GM12878 (cell line): ENCODE data around the gene CCL20.

Experiments used
- CHD2 ChIP-seq: IDR thresholded peaks from 2 replicates; pipeline ENCODE4 v1.6.1; 2011; ENCODE audit warnings: low read depth, low read length, improper control_type of control experiment, borderline replicate concordance
- IKZF2 ChIP-seq, 2 experiments: fragments of 450-650 bp; IDR thresholded peaks; 2 replicates each; pipeline ENCODE4 v1.6.1; 2017; ENCODE audit warnings: mild to moderate bottlenecking in 2 of 2, moderate library complexity in 2 of 2
- ZNF217 ChIP-seq: fragments of 450-650 bp; IDR thresholded peaks from 2 replicates; pipeline ENCODE4 v1.6.1; 2017; ENCODE audit warnings: antibody characterized with exemption, mild to moderate bottlenecking
- ZZZ3 ChIP-seq: IDR thresholded peaks from 2 replicates; pipeline ENCODE4 v1.6.1; 2011; ENCODE audit warnings: low read depth; ENCODE audit not compliant: control insufficient read depth, insufficient read length
- TF ChIP-seq, protein P1 (sequence below), 3 experiments: IDR thresholded peaks in 2 of 3; conservative IDR thresholded peaks in 1 of 3; 2 replicates each; pipeline ENCODE4 v1.5.1; 2011; ENCODE audit warnings: low read depth in 3 of 3, low read length in 3 of 3, mild to moderate bottlenecking in 3 of 3, control low read depth in 2 of 3, moderate library complexity in 2 of 3, inconsistent platforms in 1 of 3, mixed read lengths in 1 of 3; ENCODE audit not compliant: control insufficient read depth in 2 of 3, insufficient read depth in 1 of 3; ENCODE audit errors: extremely low read depth in 1 of 3
- TF ChIP-seq, protein P2 (sequence below): IDR thresholded peaks from 2 replicates; pipeline ENCODE4 v1.6.1; 2012; ENCODE audit warnings: mild to moderate bottlenecking, low read depth, low read length

DNA sequence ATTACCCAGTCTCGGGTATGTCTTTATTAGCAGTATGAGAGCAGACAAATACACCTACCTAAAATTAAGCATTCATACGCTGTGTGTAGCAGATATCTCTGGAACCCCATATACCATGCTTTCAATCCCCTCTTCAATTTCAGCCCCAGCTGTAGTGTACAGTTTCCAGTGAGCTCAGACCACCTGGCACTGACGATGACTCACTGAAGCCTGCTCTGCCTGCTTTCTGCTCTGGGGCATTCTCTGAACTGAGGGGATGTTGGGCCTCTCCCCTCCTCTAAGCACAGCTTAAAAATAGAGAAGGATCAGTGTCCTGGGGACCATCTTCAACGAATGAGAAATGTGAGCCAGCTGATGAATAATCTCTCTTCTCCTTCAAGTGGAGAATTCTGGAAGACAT lies 8.7 kb upstream of the CCL20 start:
- TF ChIP-seq, protein P1, sequence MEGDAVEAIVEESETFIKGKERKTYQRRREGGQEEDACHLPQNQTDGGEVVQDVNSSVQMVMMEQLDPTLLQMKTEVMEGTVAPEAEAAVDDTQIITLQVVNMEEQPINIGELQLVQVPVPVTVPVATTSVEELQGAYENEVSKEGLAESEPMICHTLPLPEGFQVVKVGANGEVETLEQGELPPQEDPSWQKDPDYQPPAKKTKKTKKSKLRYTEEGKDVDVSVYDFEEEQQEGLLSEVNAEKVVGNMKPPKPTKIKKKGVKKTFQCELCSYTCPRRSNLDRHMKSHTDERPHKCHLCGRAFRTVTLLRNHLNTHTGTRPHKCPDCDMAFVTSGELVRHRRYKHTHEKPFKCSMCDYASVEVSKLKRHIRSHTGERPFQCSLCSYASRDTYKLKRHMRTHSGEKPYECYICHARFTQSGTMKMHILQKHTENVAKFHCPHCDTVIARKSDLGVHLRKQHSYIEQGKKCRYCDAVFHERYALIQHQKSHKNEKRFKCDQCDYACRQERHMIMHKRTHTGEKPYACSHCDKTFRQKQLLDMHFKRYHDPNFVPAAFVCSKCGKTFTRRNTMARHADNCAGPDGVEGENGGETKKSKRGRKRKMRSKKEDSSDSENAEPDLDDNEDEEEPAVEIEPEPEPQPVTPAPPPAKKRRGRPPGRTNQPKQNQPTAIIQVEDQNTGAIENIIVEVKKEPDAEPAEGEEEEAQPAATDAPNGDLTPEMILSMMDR (IDR thresholded peaks at IDR 0.05 in 2 of 3, conservative IDR thresholded peaks at IDR 0.05 in 1 of 3; ENCODE audit: control insufficient read depth in 2 of 3, extremely low read depth in 1 of 3, insufficient read depth in 1 of 3, low read depth in 3 of 3, low read length in 3 of 3) = no peak
- TF ChIP-seq CHD2 = no peak
- no peak for TF ChIP-seq IKZF2 (IDR thresholded peaks at IDR 0.05)
- TF ChIP-seq ZNF217 = no peak
- no peak for TF ChIP-seq ZZZ3
- TF ChIP-seq, protein P2, sequence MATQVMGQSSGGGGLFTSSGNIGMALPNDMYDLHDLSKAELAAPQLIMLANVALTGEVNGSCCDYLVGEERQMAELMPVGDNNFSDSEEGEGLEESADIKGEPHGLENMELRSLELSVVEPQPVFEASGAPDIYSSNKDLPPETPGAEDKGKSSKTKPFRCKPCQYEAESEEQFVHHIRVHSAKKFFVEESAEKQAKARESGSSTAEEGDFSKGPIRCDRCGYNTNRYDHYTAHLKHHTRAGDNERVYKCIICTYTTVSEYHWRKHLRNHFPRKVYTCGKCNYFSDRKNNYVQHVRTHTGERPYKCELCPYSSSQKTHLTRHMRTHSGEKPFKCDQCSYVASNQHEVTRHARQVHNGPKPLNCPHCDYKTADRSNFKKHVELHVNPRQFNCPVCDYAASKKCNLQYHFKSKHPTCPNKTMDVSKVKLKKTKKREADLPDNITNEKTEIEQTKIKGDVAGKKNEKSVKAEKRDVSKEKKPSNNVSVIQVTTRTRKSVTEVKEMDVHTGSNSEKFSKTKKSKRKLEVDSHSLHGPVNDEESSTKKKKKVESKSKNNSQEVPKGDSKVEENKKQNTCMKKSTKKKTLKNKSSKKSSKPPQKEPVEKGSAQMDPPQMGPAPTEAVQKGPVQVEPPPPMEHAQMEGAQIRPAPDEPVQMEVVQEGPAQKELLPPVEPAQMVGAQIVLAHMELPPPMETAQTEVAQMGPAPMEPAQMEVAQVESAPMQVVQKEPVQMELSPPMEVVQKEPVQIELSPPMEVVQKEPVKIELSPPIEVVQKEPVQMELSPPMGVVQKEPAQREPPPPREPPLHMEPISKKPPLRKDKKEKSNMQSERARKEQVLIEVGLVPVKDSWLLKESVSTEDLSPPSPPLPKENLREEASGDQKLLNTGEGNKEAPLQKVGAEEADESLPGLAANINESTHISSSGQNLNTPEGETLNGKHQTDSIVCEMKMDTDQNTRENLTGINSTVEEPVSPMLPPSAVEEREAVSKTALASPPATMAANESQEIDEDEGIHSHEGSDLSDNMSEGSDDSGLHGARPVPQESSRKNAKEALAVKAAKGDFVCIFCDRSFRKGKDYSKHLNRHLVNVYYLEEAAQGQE = no peak
